Measurements from ENCODE around the gene MLYCD. TPM values are rescaled to one million over a fixed set of nuclear protein-coding genes. Genes with fewer than 3 reads are reported as not detected.

Gene MLYCD
- polyA plus RNA-seq, 3 donors from 2014 or later: 0.64 to 4.5 (median 1.1) TPM

- Mint-ChIP-seq H3K27me3 (ENCODE audit: low read depth in 3 of 3) (peaks cover 0 to 7% (median 3%) of the 10 kb centered on the region in 3 donors), H3K4me3 (no peak overlapping the region), H3K4me1 (peaks cover 0 to 3% of the 10 kb centered on the region in 2 donors), H3K36me3 (peaks cover 0 to 3% (median 1%) of the 10 kb centered on the region in 3 donors), H3K27ac (no peak overlapping the region), H3K9me3 (no peaks in the 10 kb centered on the region)
- no peak for DNase-seq
Observed at GRCh38 chr16:83964684-83965443, 65.9 kb downstream of the MLYCD start.

- no peaks in the 10 kb centered on the region for H3K36me3 Mint-ChIP-seq
- peaks cover 0 to 10% (median 6%) of the 10 kb centered on the region in 3 donors for H3K27me3 Mint-ChIP-seq (ENCODE audit: low read depth in 3 of 3)
- H3K4me1 Mint-ChIP-seq: peaks cover 0 to 3% of the 10 kb centered on the region in 2 donors
- no peak for DNase-seq
- H3K4me3 Mint-ChIP-seq: no peak overlapping the region
- H3K9me3 Mint-ChIP-seq: no peaks in the 10 kb centered on the region
- H3K27ac Mint-ChIP-seq: no peak overlapping the region
Observed at GRCh38 chr16:83965444-83966152, 66.7 kb downstream of the MLYCD start.

- Mint-ChIP-seq H3K4me3 (no peak overlapping the region), H3K27ac (no peak overlapping the region)
- no peak for DNase-seq
Observed at GRCh38 chr16:83966153-83966696, 67.3 kb downstream of the MLYCD start.

DNA sequence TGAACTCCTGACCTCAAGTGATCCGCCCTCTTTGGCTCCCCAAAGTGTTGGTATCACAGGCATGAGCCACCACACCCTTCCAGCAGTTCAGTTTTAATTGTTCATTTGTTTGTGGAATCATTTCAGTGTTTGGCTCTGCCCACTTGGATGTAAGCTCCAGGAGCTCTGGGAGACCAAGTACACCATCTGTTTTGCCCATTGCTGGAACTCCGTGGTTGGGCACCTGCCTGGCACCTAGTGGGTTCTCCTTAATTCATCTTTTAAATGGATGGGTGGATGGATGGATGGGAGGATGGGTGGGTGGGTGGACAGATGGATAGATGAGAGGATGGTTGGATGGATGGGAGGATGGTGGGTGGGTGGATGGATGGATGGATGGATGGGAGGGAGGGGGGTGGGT, 68.2 kb downstream of the MLYCD start:
- DNase-seq: no peak
- peaks cover 0 to 3% of the 10 kb centered on the region in 2 donors for H3K4me1 Mint-ChIP-seq
- no peaks in the 10 kb centered on the region for H3K36me3 Mint-ChIP-seq
- H3K27me3 Mint-ChIP-seq (ENCODE audit: low read depth in 3 of 3): peaks cover 0 to 10% (median 6%) of the 10 kb centered on the region in 3 donors
- peak overlapping the region in 1 of 5 donors; percentile 46 for H3K4me3 Mint-ChIP-seq
- H3K9me3 Mint-ChIP-seq: no peaks in the 10 kb centered on the region
- H3K27ac Mint-ChIP-seq: no peak overlapping the region

More at GRCh38 chr16:83966153-83966696, 67.3 kb downstream of the MLYCD start:
- no peaks in the 10 kb centered on the region for H3K36me3 Mint-ChIP-seq
- H3K27me3 Mint-ChIP-seq (ENCODE audit: low read depth in 3 of 3): peaks cover 0 to 10% (median 6%) of the 10 kb centered on the region in 3 donors
- peaks cover 0 to 3% of the 10 kb centered on the region in 2 donors for H3K4me1 Mint-ChIP-seq
- H3K9me3 Mint-ChIP-seq: no peaks in the 10 kb centered on the region

GRCh38 chr16:83967838-83968305, 69.0 kb downstream of the MLYCD start, which contains the start of gene NECAB2:
Gene NECAB2 (plus strand): TSS chr16:83968244. CDS start chr16:83968649, 405 bp downstream.
- Mint-ChIP-seq H3K27ac (no peak within 1 kb of the TSS), H3K36me3 (no peaks in the 10 kb centered on the region), H3K4me1 (peaks cover 0 to 3% of the 10 kb centered on the region in 2 donors), H3K27me3 (ENCODE audit: low read depth in 3 of 3) (peaks cover 0 to 10% (median 6%) of the 10 kb centered on the region in 3 donors), H3K4me3 (peak within 1 kb of the TSS; percentile 64 to 78 (median 69)), H3K9me3 (no peaks in the 10 kb centered on the region)
- no peak for DNase-seq

- Mint-ChIP-seq H3K9me3 (no peaks in the 10 kb centered on the region), H3K36me3 (no peaks in the 10 kb centered on the region), H3K27ac (no peak overlapping the region), H3K4me1 (peaks cover 0 to 3% of the 10 kb centered on the region in 2 donors), H3K4me3 (no peak overlapping the region), H3K27me3 (ENCODE audit: low read depth in 3 of 3) (peaks cover 0 to 13% (median 9%) of the 10 kb centered on the region in 3 donors)
- no peak for DNase-seq
Observed at GRCh38 chr16:83968306-83968851, 69.5 kb downstream of the MLYCD start.

DNA sequence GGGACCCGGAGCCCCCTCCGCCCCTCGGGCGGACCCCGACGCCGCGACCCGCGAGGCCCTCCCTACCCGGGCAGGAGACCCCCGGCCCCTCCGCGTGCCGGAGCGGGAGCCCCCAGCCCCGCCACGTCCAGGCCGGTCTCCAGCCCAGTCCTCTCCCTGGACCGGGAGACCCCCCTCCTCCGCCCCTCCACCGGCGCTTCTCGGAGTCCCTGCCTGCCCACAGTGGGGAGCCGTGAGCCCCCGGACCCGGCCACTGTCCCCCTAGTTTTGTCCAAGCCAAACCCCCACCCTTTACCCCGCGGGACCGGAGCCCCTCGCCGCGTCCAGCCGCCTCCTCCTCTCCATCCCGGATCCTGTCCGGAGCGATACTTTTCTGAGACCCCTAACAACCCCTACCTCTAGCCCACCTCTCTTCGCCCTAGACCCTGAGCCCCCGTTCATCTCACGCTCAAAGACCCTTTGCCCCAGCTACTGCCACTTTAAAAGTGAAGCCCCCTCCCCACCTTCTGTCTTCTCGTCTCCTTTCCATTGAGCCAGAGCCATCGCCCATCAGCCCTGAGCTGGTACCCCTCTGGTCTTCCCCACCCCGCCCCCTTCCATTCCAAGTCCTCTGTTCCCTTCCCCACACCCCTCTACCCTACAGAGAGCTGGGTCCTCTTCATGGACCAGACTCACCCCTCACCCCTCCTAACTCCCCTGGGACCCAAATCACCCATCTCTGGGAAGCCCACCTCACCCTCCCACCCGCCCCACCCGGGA, 70.2 kb downstream of the MLYCD start:
- no peak overlapping the region for H3K27ac Mint-ChIP-seq
- DNase-seq: no peak
- no peaks in the 10 kb centered on the region for H3K9me3 Mint-ChIP-seq
- peak overlapping the region in 2 of 5 donors; percentile 42 to 48 for H3K4me3 Mint-ChIP-seq
- H3K4me1 Mint-ChIP-seq: peaks cover 0 to 3% of the 10 kb centered on the region in 2 donors
- H3K27me3 Mint-ChIP-seq (ENCODE audit: low read depth in 3 of 3): peaks cover 2 to 14% (median 10%) of the 10 kb centered on the region in 3 donors
- H3K36me3 Mint-ChIP-seq: no peaks in the 10 kb centered on the region

DNA sequence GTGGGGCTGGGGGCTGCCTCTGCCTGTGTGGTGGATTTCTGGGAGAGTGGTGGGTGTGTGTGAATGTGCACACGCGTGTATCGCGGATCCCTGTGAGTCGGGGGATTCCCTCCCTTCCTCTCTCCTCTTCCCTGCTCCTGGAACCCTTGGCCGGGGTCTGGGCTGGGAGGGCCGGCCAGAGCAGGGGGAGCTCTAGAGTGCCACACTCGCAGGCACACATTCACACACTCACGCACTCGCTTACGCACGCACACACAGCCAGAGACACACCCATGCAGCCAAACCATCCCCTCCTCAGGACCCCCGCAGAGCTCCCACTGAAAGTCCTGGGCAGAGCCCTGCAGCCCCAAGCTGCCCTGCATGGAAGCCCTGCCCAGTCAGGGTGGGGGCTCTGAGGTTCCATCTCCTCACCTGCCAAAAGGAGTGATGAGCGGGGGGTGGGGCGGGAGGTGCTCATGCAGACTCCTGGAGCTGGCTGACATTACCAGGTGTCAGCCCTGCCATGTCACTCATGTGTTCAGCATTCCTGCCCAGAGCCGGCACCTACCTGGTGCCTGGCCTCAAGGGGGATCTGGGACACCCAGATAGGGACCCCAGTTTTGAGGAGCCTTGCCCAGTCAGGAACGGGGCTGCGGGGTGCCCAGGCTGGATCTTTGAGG, 71.0 kb downstream of the MLYCD start:
- Mint-ChIP-seq H3K27ac (no peak overlapping the region), H3K4me3 (peak overlapping the region in 4 of 5 donors; percentile 30 to 51 (median 33)), H3K36me3 (no peaks in the 10 kb centered on the region), H3K4me1 (peaks cover 0 to 3% of the 10 kb centered on the region in 2 donors), H3K27me3 (ENCODE audit: low read depth in 3 of 3) (peaks cover 4 to 12% (median 10%) of the 10 kb centered on the region in 3 donors), H3K9me3 (no peaks in the 10 kb centered on the region)
- DNase-seq: no peak

- Mint-ChIP-seq H3K27ac (no peak overlapping the region), H3K36me3 (no peaks in the 10 kb centered on the region), H3K4me1 (peaks cover 0 to 3% of the 10 kb centered on the region in 2 donors), H3K9me3 (no peaks in the 10 kb centered on the region), H3K27me3 (ENCODE audit: low read depth in 3 of 3) (peaks cover 4 to 12% (median 10%) of the 10 kb centered on the region in 3 donors), H3K4me3 (no peak overlapping the region)
- DNase-seq: no peak
Observed at GRCh38 chr16:83970430-83970815, 71.5 kb downstream of the MLYCD start.

DNA sequence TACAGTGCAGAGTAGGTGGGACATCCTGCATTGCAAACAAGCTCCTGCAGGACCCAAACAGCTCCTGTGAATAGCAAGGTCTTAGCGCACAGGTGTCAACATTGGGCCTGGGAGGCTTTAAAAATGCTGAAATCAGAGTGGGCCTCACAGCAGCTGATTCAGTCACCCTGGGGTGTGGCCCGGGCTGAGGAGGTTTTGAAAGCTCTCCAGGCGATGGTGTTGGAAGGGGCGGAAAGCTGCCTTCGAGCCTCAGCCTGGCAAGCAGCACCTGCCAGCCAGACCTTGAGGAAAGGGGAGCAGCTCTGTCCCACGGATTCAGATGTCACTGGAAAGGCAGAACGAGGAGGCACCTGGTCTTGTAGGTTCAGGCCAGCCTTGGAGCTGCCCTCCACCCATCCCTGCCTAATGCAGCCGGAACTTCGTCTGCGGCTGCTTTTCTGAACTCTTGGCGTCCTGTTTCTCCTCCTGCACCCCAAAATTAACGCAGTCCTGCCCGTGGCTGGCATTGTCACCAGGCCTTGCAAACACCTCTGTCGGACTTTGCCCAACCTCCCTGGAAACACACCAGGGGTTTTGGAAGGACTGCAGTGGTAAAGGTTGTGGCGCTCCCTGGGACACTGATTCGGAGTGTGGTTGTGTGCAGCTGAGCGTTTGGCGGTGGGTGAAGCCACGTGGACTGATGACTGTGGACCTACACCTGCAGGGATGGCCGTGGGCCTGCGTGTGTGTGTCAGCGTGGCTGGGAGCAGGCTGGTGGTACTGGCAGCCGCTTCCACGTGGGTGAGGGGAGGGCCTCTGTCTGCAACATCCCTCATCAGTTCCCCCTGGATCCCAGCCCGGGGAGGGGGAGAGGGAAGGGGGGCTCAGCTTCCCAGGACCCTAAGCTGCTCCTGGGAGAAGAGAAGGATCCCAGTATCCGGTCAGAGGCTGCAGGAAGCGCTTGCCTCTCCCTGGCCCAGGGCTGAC, 72.5 kb downstream of the MLYCD start:
- no peaks in the 10 kb centered on the region for H3K36me3 Mint-ChIP-seq
- DNase-seq: no peak
- no peak overlapping the region for H3K27ac Mint-ChIP-seq
- H3K4me1 Mint-ChIP-seq: peaks cover 0 to 3% of the 10 kb centered on the region in 2 donors
- H3K4me3 Mint-ChIP-seq: no peak overlapping the region
- H3K9me3 Mint-ChIP-seq: no peaks in the 10 kb centered on the region
- H3K27me3 Mint-ChIP-seq (ENCODE audit: low read depth in 3 of 3): peaks cover 4 to 12% (median 12%) of the 10 kb centered on the region in 3 donors

DNA sequence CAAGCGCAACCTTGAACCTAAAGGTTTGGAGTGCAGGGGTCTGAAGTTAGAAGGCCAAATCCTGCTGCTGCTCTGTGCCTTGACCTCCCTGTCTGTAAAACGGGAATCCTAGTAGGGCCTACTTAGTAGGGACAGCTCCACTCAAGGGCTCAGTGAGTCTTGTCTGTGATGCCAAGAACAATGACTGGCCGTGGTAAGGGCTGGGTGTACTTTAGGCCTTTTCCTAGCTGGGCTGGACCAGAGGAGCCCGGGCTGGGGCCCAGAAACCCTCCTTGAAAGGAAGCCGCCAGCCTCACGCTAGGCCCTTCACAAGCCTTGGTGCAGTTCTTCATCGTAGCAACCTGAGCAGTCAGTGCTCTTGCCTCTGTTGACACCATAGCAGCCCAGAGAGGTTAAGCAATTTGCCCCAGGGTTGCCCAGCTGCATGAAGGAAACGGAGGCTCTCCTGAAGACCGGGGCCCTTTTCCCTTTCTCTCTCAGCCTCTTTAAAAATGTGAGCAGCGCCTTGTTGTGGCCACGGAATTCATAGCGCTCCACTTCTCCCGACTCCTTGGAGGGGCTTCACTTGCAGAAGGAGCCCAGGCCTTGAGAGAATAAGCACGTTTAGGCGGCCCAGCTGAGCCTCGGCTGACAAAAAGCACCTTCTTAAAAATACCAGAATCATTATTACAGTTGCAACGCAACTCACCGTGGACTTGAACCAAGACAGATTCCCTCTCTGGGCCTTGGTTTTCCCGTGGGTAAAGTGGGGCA, 73.5 kb downstream of the MLYCD start:
- Mint-ChIP-seq H3K4me3 (no peak overlapping the region), H3K36me3 (no peaks in the 10 kb centered on the region), H3K4me1 (peaks cover 0 to 3% of the 10 kb centered on the region in 2 donors), H3K9me3 (no peaks in the 10 kb centered on the region), H3K27me3 (ENCODE audit: low read depth in 3 of 3) (peaks cover 4 to 12% (median 12%) of the 10 kb centered on the region in 3 donors), H3K27ac (no peak overlapping the region)
- no peak for DNase-seq

All from immature natural killer cell (primary cell).